Measurements from ENCODE around the gene ARVCF. TPM values are rescaled to one million over a fixed set of nuclear protein-coding genes. Genes with fewer than 3 reads are reported as not detected.
A peak's percentile ranks its signal among the peaks of the same experiment; 100 is the strongest.

ARVCF gene
- total and polyA plus RNA-seq, 9 donors, result 55.5 to 117 (median 82.2) TPM

DNA sequence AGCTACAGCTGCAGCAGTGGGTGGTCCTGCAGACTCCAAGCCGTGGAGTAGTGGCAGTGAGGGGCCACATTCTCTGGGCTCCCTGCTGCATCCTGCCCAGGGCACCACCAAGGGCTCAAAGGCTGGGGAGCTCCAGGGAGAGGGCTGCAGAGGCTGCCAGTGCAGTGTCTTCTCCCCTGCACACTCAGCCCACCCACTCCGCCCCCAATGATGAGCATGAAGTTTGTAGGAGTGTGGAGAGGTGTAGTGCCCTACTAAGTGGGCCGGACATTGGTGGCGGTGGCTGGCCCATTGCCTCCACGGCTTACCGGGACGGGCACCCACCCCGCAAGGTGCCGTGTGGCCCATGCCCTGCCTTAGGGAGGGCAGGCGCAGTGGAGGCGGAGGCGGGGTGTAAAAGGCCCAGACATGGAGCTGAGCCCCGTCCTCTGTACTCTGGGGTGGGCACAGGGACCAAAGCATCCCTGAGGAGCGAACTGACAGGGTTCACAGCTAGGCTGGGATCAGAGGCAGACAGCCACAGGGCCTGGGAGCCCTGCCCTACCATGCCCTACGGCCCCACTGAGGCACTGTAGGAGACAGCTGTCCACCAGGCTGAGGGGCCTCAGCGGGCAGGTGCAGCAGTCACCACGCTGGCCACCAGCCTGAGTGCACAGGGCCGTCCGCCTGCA is 18.9 kb downstream of the ARVCF start:
- Histone ChIP-seq H3K27ac (ENCODE audit: low read length) (peak overlapping the region; percentile 93), H3K4me1 (ENCODE audit: control insufficient read depth, insufficient read depth, low read length) (peaks cover 89% of the 10 kb centered on the region), H3K36me3 (ENCODE audit: control insufficient read depth, insufficient read depth, low read length) (no peaks in the 10 kb centered on the region), H3K4me3 (ENCODE audit: low read length) (no peak overlapping the region), H3K27me3 (ENCODE audit: control insufficient read depth, insufficient read depth, low read length) (no peaks in the 10 kb centered on the region), H3K9me3 (replicated peaks; ENCODE audit: control insufficient read depth, low read depth, low read length) (no peaks in the 10 kb centered on the region)
- WGBS (ENCODE audit: insufficient coverage), result 79% methylated on average over 15 of the region's 19 CpGs
- DNase-seq, result no peak

DNA sequence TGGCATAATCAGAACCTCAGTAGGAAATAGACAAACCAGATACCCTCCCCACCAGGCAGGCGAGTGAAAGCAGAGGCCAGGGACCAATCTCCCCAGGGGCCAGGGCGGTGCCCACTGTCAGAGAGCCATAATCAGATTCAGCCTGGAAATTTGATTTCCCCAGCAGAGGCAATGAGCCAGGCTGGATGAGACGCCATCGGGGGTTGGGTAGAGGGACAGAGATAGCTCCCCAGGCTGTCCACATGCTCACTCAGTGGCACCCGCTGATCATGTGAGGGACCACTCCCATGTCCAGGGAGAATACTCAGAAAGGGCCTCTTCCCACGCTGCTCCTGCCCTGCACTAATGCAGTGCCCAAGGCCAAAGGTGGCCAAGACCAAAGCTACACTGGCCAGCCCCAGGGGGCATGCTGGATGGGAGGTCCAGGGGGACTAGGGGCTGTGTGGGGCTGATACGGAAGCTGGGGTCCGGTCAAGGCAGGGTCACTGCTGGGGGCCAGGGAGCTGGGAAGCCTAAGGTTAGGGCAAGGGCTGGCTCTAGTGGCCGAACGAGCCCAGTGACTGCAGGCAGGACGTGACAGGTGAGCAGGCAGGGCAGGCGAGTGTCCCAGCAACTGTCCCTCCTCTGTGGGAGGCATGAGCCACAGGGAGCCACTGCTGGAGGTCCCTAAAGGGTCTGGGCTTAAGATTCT is 19.8 kb downstream of the ARVCF start:
- Histone ChIP-seq H3K27ac (ENCODE audit: low read length) (peak overlapping the region; percentile 93), H3K36me3 (ENCODE audit: control insufficient read depth, insufficient read depth, low read length) (no peaks in the 10 kb centered on the region), H3K4me1 (ENCODE audit: control insufficient read depth, insufficient read depth, low read length) (peaks cover 89% of the 10 kb centered on the region), H3K4me3 (ENCODE audit: low read length) (no peak overlapping the region), H3K27me3 (ENCODE audit: control insufficient read depth, insufficient read depth, low read length) (no peaks in the 10 kb centered on the region), H3K9me3 (replicated peaks; ENCODE audit: control insufficient read depth, low read depth, low read length) (no peaks in the 10 kb centered on the region)
- 80% methylated on average over 11 of the region's 12 CpGs for WGBS (ENCODE audit: insufficient coverage)
- no peak for DNase-seq

DNA sequence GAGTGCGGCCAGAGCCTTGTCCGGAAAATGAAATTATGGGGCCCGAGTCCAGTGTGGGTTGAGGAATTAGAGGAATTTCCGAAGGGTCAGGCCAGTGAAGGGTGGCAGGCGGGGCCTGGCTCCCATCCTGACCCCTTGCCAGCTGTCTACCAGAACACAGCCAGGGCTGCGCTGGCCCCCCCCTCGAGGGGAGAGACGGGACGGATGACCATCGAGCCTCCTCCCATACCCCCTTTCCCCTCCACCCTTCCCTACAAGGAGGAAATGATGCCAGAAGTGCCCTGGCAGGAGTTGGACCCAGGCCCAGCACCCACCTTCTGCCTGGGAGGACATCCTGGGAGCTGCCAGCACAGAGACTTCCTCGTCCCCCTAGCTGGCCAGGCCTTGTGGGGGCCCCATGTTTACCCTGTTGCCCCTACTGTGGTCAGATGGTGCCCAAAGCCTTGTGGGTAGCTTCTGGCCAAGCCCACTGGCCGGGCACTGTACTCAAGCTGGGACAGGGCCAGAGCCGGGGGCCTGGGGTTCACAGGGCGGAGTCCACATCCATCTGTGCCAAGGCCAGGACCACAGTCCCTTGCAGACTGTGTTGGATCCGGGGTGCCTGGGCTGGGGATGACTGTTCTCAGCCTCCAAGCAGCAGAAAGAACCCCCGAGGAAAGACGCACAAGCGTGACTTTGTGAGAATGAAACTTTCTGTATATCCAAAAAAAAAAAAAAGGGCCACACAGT is 20.8 kb downstream of the ARVCF start:
- Histone ChIP-seq H3K4me3 (ENCODE audit: low read length) (no peak overlapping the region), H3K4me1 (ENCODE audit: control insufficient read depth, insufficient read depth, low read length) (peaks cover 89% of the 10 kb centered on the region), H3K36me3 (ENCODE audit: control insufficient read depth, insufficient read depth, low read length) (no peaks in the 10 kb centered on the region), H3K27ac (ENCODE audit: low read length) (peak overlapping the region; percentile 93), H3K9me3 (replicated peaks; ENCODE audit: control insufficient read depth, low read depth, low read length) (no peaks in the 10 kb centered on the region), H3K27me3 (ENCODE audit: control insufficient read depth, insufficient read depth, low read length) (no peaks in the 10 kb centered on the region)
- peak; percentile 81 for DNase-seq
- whole genome bisulfite sequencing (ENCODE audit: insufficient coverage), result 57% methylated on average over 12 of the region's 18 CpGs

DNA sequence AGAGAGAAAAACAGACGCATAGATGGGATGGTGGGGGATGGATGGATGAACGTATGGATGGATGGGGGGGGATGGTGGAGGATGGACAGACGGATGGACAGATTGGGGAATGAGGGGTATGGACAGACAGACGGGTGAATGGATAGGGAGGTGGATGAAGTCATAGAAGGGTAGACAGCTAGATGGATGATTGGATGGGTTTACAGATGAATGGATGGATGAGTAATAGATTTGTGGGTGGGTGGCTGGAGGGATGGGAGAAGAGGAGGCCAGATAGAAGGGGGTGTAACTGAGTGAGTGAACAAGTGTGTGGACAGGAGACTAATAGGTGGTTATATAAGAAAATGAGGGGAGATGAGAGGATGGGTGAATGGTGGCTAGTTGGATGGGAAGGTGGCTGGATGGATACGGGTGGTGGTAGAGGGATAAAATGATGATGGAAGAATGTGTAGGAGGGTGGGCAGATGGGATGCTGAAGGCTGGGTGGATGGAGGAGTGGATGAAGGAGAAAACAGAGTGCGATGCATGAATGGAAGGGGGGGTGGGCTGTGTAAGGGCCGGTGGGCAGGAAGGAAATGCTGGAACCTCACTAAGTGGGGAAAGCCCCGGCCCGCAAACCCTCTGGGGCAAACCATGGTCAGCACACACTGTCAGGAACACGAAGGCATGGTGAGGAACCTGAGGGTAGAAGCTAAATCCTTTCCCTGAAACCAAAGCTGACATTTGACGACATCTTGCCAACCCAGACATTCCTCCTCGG is 21.6 kb downstream of the ARVCF start:
- Histone ChIP-seq H3K27ac (ENCODE audit: low read length) (peak overlapping the region; percentile 93), H3K36me3 (ENCODE audit: control insufficient read depth, insufficient read depth, low read length) (no peaks in the 10 kb centered on the region), H3K9me3 (replicated peaks; ENCODE audit: control insufficient read depth, low read depth, low read length) (no peaks in the 10 kb centered on the region), H3K4me3 (ENCODE audit: low read length) (no peak overlapping the region), H3K4me1 (ENCODE audit: control insufficient read depth, insufficient read depth, low read length) (peaks cover 89% of the 10 kb centered on the region), H3K27me3 (ENCODE audit: control insufficient read depth, insufficient read depth, low read length) (no peaks in the 10 kb centered on the region)
- DNase-seq, result no peak
- WGBS (ENCODE audit: insufficient coverage), result 76% methylated on average over 9 of the region's 12 CpGs

DNA sequence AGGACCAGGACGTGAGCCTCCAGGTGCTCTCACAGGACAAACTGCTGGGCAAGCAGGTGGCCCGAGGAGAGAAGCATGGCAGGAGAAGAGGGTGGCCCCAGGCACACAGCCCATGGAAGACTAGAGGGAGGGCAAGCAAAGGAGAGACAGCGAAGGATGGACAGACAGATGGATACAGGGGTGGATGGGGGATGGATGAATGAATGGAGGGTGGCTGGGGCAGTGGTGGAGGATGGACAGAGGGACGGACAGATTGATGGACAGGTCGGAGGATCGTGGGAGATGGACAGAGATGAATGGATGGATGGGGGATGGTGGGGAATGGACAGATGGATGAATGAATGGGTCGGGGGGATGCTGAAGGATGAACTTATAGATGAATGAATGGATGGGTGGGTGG is 22.7 kb downstream of the ARVCF start:
- Histone ChIP-seq H3K4me1 (ENCODE audit: control insufficient read depth, insufficient read depth, low read length) (peaks cover 89% of the 10 kb centered on the region), H3K9me3 (replicated peaks; ENCODE audit: control insufficient read depth, low read depth, low read length) (no peaks in the 10 kb centered on the region), H3K27me3 (ENCODE audit: control insufficient read depth, insufficient read depth, low read length) (no peaks in the 10 kb centered on the region), H3K4me3 (ENCODE audit: low read length) (no peak overlapping the region), H3K27ac (ENCODE audit: low read length) (no peak overlapping the region), H3K36me3 (ENCODE audit: control insufficient read depth, insufficient read depth, low read length) (no peaks in the 10 kb centered on the region)
- WGBS (ENCODE audit: insufficient coverage), result 85% methylated on average over 7 of the region's 7 CpGs
- DNase-seq, result no peak

DNA sequence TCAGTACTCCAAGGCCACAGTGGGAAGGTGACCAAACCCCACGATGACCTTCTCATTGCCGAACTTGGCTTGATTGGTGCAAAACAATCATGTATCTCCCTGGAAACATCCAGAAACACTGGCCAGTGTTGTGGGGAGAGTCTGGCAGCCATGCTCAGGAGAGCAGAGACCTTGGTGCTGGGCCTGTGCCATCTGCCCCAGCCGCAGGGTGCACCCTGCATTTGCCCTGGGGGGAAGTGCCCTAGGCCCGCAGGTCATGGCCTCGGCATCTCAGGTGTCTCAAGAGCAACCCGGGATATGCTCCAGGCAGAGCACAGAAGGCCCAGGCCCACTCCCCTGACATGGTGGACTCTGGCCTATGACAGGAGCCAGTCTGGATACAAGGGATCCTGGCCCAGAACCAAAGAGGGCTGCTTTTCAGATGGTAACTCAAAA is 23.7 kb downstream of the ARVCF start:
- DNase-seq, result no peak
- peaks cover 87% of the 10 kb centered on the region for H3K4me1 ChIP-seq (ENCODE audit: control insufficient read depth, insufficient read depth, low read length)
- WGBS (ENCODE audit: insufficient coverage), result 89% methylated on average over 6 of the region's 6 CpGs
- no peaks in the 10 kb centered on the region for H3K36me3 ChIP-seq (ENCODE audit: control insufficient read depth, insufficient read depth, low read length)
- H3K4me3 ChIP-seq (ENCODE audit: low read length), result no peak overlapping the region
- H3K9me3 ChIP-seq (replicated peaks; ENCODE audit: control insufficient read depth, low read depth, low read length), result no peaks in the 10 kb centered on the region
- H3K27ac ChIP-seq (ENCODE audit: low read length), result peak overlapping the region; percentile 77
- no peaks in the 10 kb centered on the region for H3K27me3 ChIP-seq (ENCODE audit: control insufficient read depth, insufficient read depth, low read length)

DNA sequence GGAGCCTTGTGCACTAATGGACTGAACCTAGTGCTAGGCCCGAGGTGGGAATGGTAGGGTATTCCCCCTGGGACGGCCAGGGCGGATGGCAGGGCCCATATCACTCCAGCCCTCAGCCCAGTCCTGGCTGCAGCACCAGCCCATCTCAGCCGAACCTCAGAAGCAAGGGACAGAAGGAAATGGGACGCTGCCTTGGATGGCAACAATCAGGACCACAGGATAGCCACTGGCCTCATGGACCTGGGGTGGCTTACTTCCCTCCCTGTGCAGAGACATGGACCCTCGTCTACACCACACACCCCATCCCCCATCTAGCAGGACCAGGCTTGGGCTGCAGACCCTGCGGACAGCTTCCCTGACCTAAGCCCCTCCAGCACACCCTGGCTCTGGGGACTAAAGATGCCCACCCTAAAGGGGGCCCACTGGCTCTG is 24.1 kb downstream of the ARVCF start:
- Histone ChIP-seq H3K4me3 (ENCODE audit: low read length) (no peak overlapping the region), H3K36me3 (ENCODE audit: control insufficient read depth, insufficient read depth, low read length) (no peaks in the 10 kb centered on the region), H3K27me3 (ENCODE audit: control insufficient read depth, insufficient read depth, low read length) (no peaks in the 10 kb centered on the region), H3K9me3 (replicated peaks; ENCODE audit: control insufficient read depth, low read depth, low read length) (no peaks in the 10 kb centered on the region), H3K27ac (ENCODE audit: low read length) (peak overlapping the region; percentile 77), H3K4me1 (ENCODE audit: control insufficient read depth, insufficient read depth, low read length) (peaks cover 87% of the 10 kb centered on the region)
- no peak for DNase-seq
- WGBS (ENCODE audit: insufficient coverage), result 92% methylated on average over 4 of the region's 7 CpGs

DNA sequence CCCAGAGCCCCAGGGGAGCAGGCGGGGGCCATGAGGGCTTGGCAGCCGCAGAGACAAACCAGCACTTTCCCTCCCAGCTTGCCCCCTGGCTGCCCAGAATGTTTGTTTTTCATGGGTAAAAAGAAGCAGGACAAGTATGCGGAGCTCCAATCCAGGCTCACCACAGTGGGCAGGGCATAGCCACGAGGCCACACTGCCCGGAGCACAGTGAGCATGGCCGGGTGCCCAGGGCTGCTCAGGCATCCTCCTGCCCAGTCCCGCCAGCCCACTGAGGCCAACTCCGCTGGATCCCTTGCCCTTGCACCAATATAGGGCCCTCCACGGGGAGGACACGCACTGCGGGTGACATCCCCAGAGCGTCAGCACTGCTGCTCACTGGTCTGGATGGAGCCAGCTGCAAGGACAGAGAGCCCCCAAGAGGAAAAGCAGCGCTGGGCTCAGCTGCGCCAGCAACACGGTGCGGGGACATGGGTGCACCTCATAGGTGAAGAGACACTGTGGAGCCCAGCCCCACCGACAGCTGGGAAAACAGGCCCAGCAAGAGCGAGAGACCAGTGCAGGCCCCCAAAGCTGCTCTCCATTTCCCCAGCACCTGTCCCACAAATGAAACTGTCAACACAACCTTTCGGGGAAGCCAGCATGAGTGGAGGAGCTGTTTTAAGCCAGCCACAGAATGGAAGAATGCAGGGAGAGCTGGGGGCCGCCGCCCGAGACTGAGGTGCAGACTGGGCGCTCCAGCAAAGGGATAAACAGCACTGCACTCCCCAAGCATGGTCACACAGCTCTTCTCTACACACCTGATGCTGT is 24.8 kb downstream of the ARVCF start:
- peaks cover 83% of the 10 kb centered on the region for H3K4me1 ChIP-seq (ENCODE audit: control insufficient read depth, insufficient read depth, low read length)
- peak overlapping the region; percentile 77 for H3K27ac ChIP-seq (ENCODE audit: low read length)
- no peaks in the 10 kb centered on the region for H3K27me3 ChIP-seq (ENCODE audit: control insufficient read depth, insufficient read depth, low read length)
- DNase-seq, result no peak
- no peak overlapping the region for H3K4me3 ChIP-seq (ENCODE audit: low read length)
- WGBS (ENCODE audit: insufficient coverage), result 64% methylated on average over 14 of the region's 23 CpGs
- no peaks in the 10 kb centered on the region for H3K9me3 ChIP-seq (replicated peaks; ENCODE audit: control insufficient read depth, low read depth, low read length)
- H3K36me3 ChIP-seq (ENCODE audit: control insufficient read depth, insufficient read depth, low read length), result no peaks in the 10 kb centered on the region

DNA sequence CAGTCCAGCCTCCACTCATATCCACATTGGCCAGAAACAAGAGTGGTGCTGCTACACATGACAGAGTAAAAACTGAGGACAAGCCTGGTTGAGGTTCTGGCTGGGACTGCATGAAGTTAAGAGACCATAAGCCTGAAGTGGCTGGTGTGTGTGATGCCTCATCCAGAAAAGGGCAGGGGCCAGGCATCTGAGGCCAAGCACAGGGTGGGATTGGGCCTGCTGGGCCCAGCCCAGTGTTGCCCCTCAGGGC is 25.3 kb downstream of the ARVCF start:
- no peak for DNase-seq
- Histone ChIP-seq H3K4me3 (ENCODE audit: low read length) (no peak overlapping the region), H3K27me3 (ENCODE audit: control insufficient read depth, insufficient read depth, low read length) (no peaks in the 10 kb centered on the region), H3K36me3 (ENCODE audit: control insufficient read depth, insufficient read depth, low read length) (no peaks in the 10 kb centered on the region), H3K4me1 (ENCODE audit: control insufficient read depth, insufficient read depth, low read length) (peaks cover 80% of the 10 kb centered on the region), H3K27ac (ENCODE audit: low read length) (peak overlapping the region; percentile 77), H3K9me3 (replicated peaks; ENCODE audit: control insufficient read depth, low read depth, low read length) (no peaks in the 10 kb centered on the region)

Measured in muscle of leg (tissue), 11 donors.